DOHH2 (cell line): ENCODE measurements around the gene CDK9.

Experiments used
- CTCF ChIP-seq: fragments of 200-600 bp; sonication (generic); IDR thresholded peaks from one replicate; pipeline ENCODE4 v1.5.1; 2014; ENCODE audit warnings: antibody characterized with exemption, mild to moderate bottlenecking, low read depth, low read length; ENCODE audit not compliant: poor library complexity, severe bottlenecking
- EZH2phosphoT487 ChIP-seq: fragments of 200-600 bp; sonication (generic); IDR thresholded peaks from 2 replicates; pipeline ENCODE4 v1.6.1; 2017; ENCODE audit warnings: borderline replicate concordance, mild to moderate bottlenecking, antibody characterized with exemption, low read length, moderate library complexity, mixed read lengths

- TF ChIP-seq CTCF: no peak
- no peak for TF ChIP-seq EZH2phosphoT487
Measured at GRCh38 chr9:127746959-127747569, 38.8 kb upstream of the CDK9 start.
